22Rv1 (cell line): Measurements from ENCODE around the gene UGT1A5.

Experiments
- CTCF ChIP-seq: fragments of 450-650 bp; IDR thresholded peaks from 2 replicates; pipeline ENCODE4 v1.5.1; 2017; ENCODE audit warnings: mild to moderate bottlenecking
- ZFX ChIP-seq: fragments of 450-650 bp; IDR thresholded peaks from 2 replicates; pipeline ENCODE4 v1.6.1; 2017; ENCODE audit warnings: antibody characterized with exemption, borderline replicate concordance

- TF ChIP-seq CTCF (no peak), ZFX (no peak)
Measured at GRCh38 chr2:233814056-233814835, 101.5 kb downstream of the UGT1A5 start.
